Mucosa of stomach (tissue), 1 donor: ENCODE data around the gene CYTH1.
"Not testable (repeated sequence)": the region's sequence is repeated elsewhere in the genome, so short reads cannot be mapped to it uniquely, and the experiment has no call there.

Source experiments
- H3K27me3 ChIP-seq: one replicate; pipeline ENCODE4 v1.7.0; 2013; ENCODE audit warnings: mild to moderate bottlenecking, low read length; ENCODE audit not compliant: control insufficient read depth, insufficient read depth
- H3K36me3 ChIP-seq: one replicate; pipeline ENCODE4 v1.7.0; 2013; ENCODE audit warnings: low read length; ENCODE audit not compliant: control insufficient read depth, insufficient read depth
- H3K4me1 ChIP-seq: one replicate; pipeline ENCODE4 v1.7.0; 2013; ENCODE audit warnings: mild to moderate bottlenecking, low read length; ENCODE audit not compliant: control insufficient read depth, insufficient read depth
- H3K4me3 ChIP-seq: one replicate; pipeline ENCODE4 v1.7.0; 2013; ENCODE audit warnings: low read length
- H3K9ac ChIP-seq: one replicate; pipeline ENCODE4 v1.7.0; 2013; ENCODE audit warnings: mild to moderate bottlenecking, low read length, moderate library complexity
- H3K9me3 ChIP-seq: one replicate; pipeline ENCODE4 v1.7.0; 2013; ENCODE audit warnings: mild to moderate bottlenecking, low read length, moderate library complexity; ENCODE audit not compliant: control insufficient read depth
- donor health status: Pancreatic carcinoma.

CYTH1 gene

GRCh38 chr17:78672005-78672404, 110.1 kb downstream of the CYTH1 start:
- Histone ChIP-seq H3K36me3 (peaks cover 17% of the 10 kb centered on the region), H3K9ac (no peak overlapping the region), H3K4me1 (peaks cover under 1% of the 10 kb centered on the region), H3K4me3 (no peak overlapping the region), H3K9me3 (no peaks in the 10 kb centered on the region), H3K27me3 (no peaks in the 10 kb centered on the region)

- not testable (repeated sequence) for H3K4me1 ChIP-seq, H3K27me3 ChIP-seq, H3K9me3 ChIP-seq, H3K9ac ChIP-seq, H3K4me3 ChIP-seq
- peaks cover 14% of the 10 kb centered on the region for H3K36me3 ChIP-seq
Measured at GRCh38 chr17:78671726-78672001, 110.4 kb downstream of the CYTH1 start.

GRCh38 chr17:78670850-78671725, 111.0 kb downstream of the CYTH1 start:
- Histone ChIP-seq H3K9ac (no peak overlapping the region), H3K27me3 (no peaks in the 10 kb centered on the region)

GRCh38 chr17:78669975-78670518, 112.0 kb downstream of the CYTH1 start:
- H3K27me3 ChIP-seq = no peaks in the 10 kb centered on the region
- H3K36me3 ChIP-seq = peaks cover 9% of the 10 kb centered on the region
- H3K4me1 ChIP-seq = peaks cover 20% of the 10 kb centered on the region
- no peak overlapping the region for H3K4me3 ChIP-seq
- H3K9ac ChIP-seq = no peak overlapping the region
- H3K9me3 ChIP-seq = no peaks in the 10 kb centered on the region

More at GRCh38 chr17:78670850-78671725, 111.0 kb downstream of the CYTH1 start:
- Histone ChIP-seq H3K36me3 (peaks cover 11% of the 10 kb centered on the region), H3K4me3 (no peak overlapping the region), H3K9me3 (no peaks in the 10 kb centered on the region), H3K4me1 (peaks cover 10% of the 10 kb centered on the region)

- Histone ChIP-seq H3K36me3 (peaks cover 7% of the 10 kb centered on the region), H3K4me1 (peaks cover 20% of the 10 kb centered on the region), H3K9me3 (no peaks in the 10 kb centered on the region), H3K27me3 (no peaks in the 10 kb centered on the region), H3K9ac (no peak overlapping the region), H3K4me3 (no peak overlapping the region)
Measured at GRCh38 chr17:78669256-78669974, 112.7 kb downstream of the CYTH1 start.

- Histone ChIP-seq H3K27me3 (no peaks in the 10 kb centered on the region), H3K36me3 (peaks cover 7% of the 10 kb centered on the region), H3K9me3 (no peaks in the 10 kb centered on the region), H3K4me3 (no peak overlapping the region), H3K4me1 (peaks cover 20% of the 10 kb centered on the region), H3K9ac (no peak overlapping the region)
Measured at GRCh38 chr17:78668847-78669246, 113.2 kb downstream of the CYTH1 start.

GRCh38 chr17:78667741-78668640, 114.1 kb downstream of the CYTH1 start:
- Histone ChIP-seq H3K9me3 (no peaks in the 10 kb centered on the region), H3K27me3 (no peaks in the 10 kb centered on the region), H3K9ac (no peak overlapping the region), H3K4me3 (no peak overlapping the region), H3K36me3 (peaks cover 1% of the 10 kb centered on the region), H3K4me1 (peaks cover 20% of the 10 kb centered on the region)

GRCh38 chr17:78667091-78667490, 115.0 kb downstream of the CYTH1 start:
- Histone ChIP-seq H3K9ac (no peak overlapping the region), H3K4me1 (peaks cover 20% of the 10 kb centered on the region)

GRCh38 chr17:78665952-78666920, 115.8 kb downstream of the CYTH1 start:
- H3K27me3 ChIP-seq = no peaks in the 10 kb centered on the region
- H3K4me3 ChIP-seq = no peak overlapping the region
- no peaks in the 10 kb centered on the region for H3K9me3 ChIP-seq
- H3K36me3 ChIP-seq = no peaks in the 10 kb centered on the region
- H3K4me1 ChIP-seq = peaks cover 20% of the 10 kb centered on the region
- no peak overlapping the region for H3K9ac ChIP-seq

More at GRCh38 chr17:78667091-78667490, 115.0 kb downstream of the CYTH1 start:
- Histone ChIP-seq H3K9me3 (no peaks in the 10 kb centered on the region), H3K27me3 (no peaks in the 10 kb centered on the region), H3K4me3 (no peak overlapping the region), H3K36me3 (no peaks in the 10 kb centered on the region)

- H3K9me3 ChIP-seq = no peaks in the 10 kb centered on the region
- H3K36me3 ChIP-seq = no peaks in the 10 kb centered on the region
- no peaks in the 10 kb centered on the region for H3K27me3 ChIP-seq
- peaks cover 20% of the 10 kb centered on the region for H3K4me1 ChIP-seq
- H3K4me3 ChIP-seq = no peak overlapping the region
- no peak overlapping the region for H3K9ac ChIP-seq
Measured at GRCh38 chr17:78665387-78665951, 116.6 kb downstream of the CYTH1 start.
